CD4-positive, alpha-beta T cell treated with Interleukin-12 subunit alpha and Interleukin-12 subunit beta, for 1 hour (primary cell): ENCODE results near the gene WNT5B.

Source experiments
- DNase-seq: peaks from one replicate; pipeline ENCODE4 v3.0.0-alpha.2; 2020

The WNT5B gene

GRCh38 chr12:1630827-1631591 lies 2.0 kb downstream of the WNT5B start:
- DNase-seq = no peak

- DNase-seq = no peak
Measured at GRCh38 chr12:1632702-1633101, 3.7 kb downstream of the WNT5B start.

GRCh38 chr12:1633459-1633858 lies 4.4 kb downstream of the WNT5B start:
- DNase-seq = no peak

- no peak for DNase-seq
Measured at GRCh38 chr12:1634149-1634548, 5.1 kb downstream of the WNT5B start.

- peak; percentile 60 for DNase-seq
Measured at GRCh38 chr12:1634590-1635191, 5.7 kb downstream of the WNT5B start.

GRCh38 chr12:1635301-1636095 lies 6.5 kb downstream of the WNT5B start:
- DNase-seq = no peak

GRCh38 chr12:1638203-1638602 lies 9.2 kb downstream of the WNT5B start:
- no peak for DNase-seq

- DNase-seq = no peak
Measured at GRCh38 chr12:1639538-1639937, 10.5 kb downstream of the WNT5B start.

- DNase-seq = no peak
Measured at GRCh38 chr12:1640328-1641234, 11.6 kb downstream of the WNT5B start.

- DNase-seq = no peak
Measured at GRCh38 chr12:1642513-1642912, 13.5 kb downstream of the WNT5B start.

GRCh38 chr12:1643043-1643442 lies 14.0 kb downstream of the WNT5B start:
- DNase-seq = no peak

- no peak for DNase-seq
Measured at GRCh38 chr12:1643905-1644533, 15.0 kb downstream of the WNT5B start.

GRCh38 chr12:1644534-1645438 lies 15.8 kb downstream of the WNT5B start:
- DNase-seq = no peak

- no peak for DNase-seq
Measured at GRCh38 chr12:1645819-1646218, 16.8 kb downstream of the WNT5B start.

GRCh38 chr12:1646569-1647284 lies 17.7 kb downstream of the WNT5B start:
- no peak for DNase-seq

- DNase-seq = no peak
Measured at GRCh38 chr12:1647285-1647669, 18.2 kb downstream of the WNT5B start.

- DNase-seq = no peak
Measured at GRCh38 chr12:1650260-1650977, 21.4 kb downstream of the WNT5B start.

- DNase-seq = no peak
Measured at GRCh38 chr12:1650978-1651361, 21.9 kb downstream of the WNT5B start.

- no peak for DNase-seq
Measured at GRCh38 chr12:1651946-1652345, 22.9 kb downstream of the WNT5B start.

- no peak for DNase-seq
Measured at GRCh38 chr12:1655225-1655788, 26.3 kb downstream of the WNT5B start.
